Measurements from ENCODE around the gene PRKRA. TPM values are rescaled to one million over a fixed set of nuclear protein-coding genes. Genes with fewer than 3 reads are reported as not detected.
"Not testable (repeated sequence)": the region's sequence is repeated elsewhere in the genome, so short reads cannot be mapped to it uniquely, and the experiment has no call there.

The PRKRA gene
- total and polyA plus RNA-seq, 11 donors = 35.2 to 64.3 (median 49.5) TPM

DNA sequence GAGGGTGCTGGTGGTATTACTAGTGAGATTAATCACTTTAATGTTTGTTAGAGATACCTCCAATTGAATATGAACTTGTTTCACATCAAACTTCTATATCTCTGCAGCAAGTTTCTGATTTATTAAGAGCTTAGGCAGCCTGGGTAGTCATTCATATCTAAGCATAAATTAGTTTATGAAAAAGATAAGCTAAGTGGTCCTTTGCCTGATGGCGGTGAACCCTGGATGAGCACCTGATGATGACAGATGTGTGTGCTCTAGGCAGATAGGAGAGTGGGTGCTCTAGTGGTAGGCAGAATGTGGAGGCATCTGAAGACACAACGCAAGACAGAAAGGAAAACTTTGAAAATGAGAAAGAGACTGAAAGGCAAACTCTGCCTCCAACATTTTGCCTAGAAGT is 22.4 kb upstream of the PRKRA start:
- H3K27ac ChIP-seq = no peak overlapping the region
- DNase-seq = no peak
- no peaks in the 10 kb centered on the region for H3K9me3 ChIP-seq
- H3K4me3 ChIP-seq = no peak overlapping the region
- TF ChIP-seq CTCF (IDR thresholded peaks at IDR 0.05) (no peak), POLR2A (IDR thresholded peaks at IDR 0.05) (no peak)
- no peaks in the 10 kb centered on the region for H3K27me3 ChIP-seq
- intact Hi-C loops (cut with DNase I) = no loop called here
- H3K4me1 ChIP-seq = peaks cover 0 to 21% (median 6%) of the 10 kb centered on the region in 12 donors
- ATAC-seq = no peak
- H3K36me3 ChIP-seq = peaks cover 0 to 14% (median 2%) of the 10 kb centered on the region in 9 donors
- 76 to 85% (median 81%) methylated on average over 2 of the region's 2 CpGs for WGBS, 4 donors

- H3K9me3 ChIP-seq; ATAC-seq; H3K4me3 ChIP-seq; H3K27me3 ChIP-seq; H3K27ac ChIP-seq; DNase-seq; intact Hi-C loops (cut with DNase I): not testable (repeated sequence)
- H3K36me3 ChIP-seq = peaks cover 0 to 30% (median 2%) of the 10 kb centered on the region in 9 donors
- 93 to 98% (median 95%) methylated on average over 5 of the region's 5 CpGs for WGBS, 4 donors
- H3K4me1 ChIP-seq = peaks cover 0 to 13% (median 0%) of the 10 kb centered on the region in 12 donors
These were observed 20.3 kb upstream of the PRKRA start for GRCh38 chr2:178471313-178471712.

- intact Hi-C loops (cut with DNase I) = no loop called here
- H3K9me3 ChIP-seq = no peaks in the 10 kb centered on the region
- H3K4me1 ChIP-seq = peaks cover 0 to 10% (median 0%) of the 10 kb centered on the region in 12 donors
- peaks cover 0 to 50% (median 12%) of the 10 kb centered on the region in 9 donors for H3K36me3 ChIP-seq
- DNase-seq = no peak
- ATAC-seq = no peak
- TF ChIP-seq POLR2A (IDR thresholded peaks at IDR 0.05) (no peak), CTCF (IDR thresholded peaks at IDR 0.05) (no peak)
- no peak overlapping the region for H3K4me3 ChIP-seq
- H3K27ac ChIP-seq = no peak overlapping the region
- no peaks in the 10 kb centered on the region for H3K27me3 ChIP-seq
- WGBS, 4 donors = 91 to 93% (median 93%) methylated on average over 7 of the region's 7 CpGs
These were observed 18.4 kb upstream of the PRKRA start for GRCh38 chr2:178469219-178469849.

DNA sequence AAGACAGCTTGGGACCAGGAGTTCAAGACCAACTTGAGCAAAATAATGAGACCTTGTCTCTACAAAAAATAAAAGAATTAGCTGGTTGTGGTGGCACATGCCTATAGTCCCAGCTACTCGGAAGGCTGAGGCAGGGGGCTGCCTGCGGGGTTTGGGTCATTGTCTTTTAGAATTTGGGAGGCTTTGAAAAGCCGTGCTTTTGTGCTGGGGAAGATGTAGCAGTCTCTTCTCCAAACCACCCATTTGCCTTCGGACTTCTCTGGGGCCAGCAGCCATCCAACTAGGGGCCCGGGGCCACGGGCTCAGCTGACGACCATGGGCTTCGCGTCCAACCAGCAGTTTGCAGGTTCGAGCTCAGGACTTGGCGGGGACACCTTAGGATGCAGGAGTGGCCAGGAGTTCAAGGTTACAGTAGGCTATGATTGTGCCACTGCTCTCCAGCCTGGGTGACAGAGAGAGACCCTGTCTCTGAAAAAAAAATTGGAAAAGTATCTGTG is 6.5 kb upstream of the PRKRA start:
- Histone ChIP-seq H3K9me3 (no peaks in the 10 kb centered on the region), H3K27ac (no peak overlapping the region), H3K36me3 (no peaks in the 10 kb centered on the region), H3K4me3 (no peak overlapping the region), H3K27me3 (no peaks in the 10 kb centered on the region), H3K4me1 (peaks cover 0 to 4% (median 0%) of the 10 kb centered on the region in 12 donors)
- no peak for TF ChIP-seq CTCF (IDR thresholded peaks at IDR 0.05)
- TF ChIP-seq POLR2A (IDR thresholded peaks at IDR 0.05) = no peak
- no peak for DNase-seq
- ATAC-seq = no peak
- intact Hi-C loops (cut with DNase I) = no loop called here
- 87 to 92% (median 88%) methylated on average over 8 to 11 of the region's 11 CpGs for WGBS, 4 donors

DNA sequence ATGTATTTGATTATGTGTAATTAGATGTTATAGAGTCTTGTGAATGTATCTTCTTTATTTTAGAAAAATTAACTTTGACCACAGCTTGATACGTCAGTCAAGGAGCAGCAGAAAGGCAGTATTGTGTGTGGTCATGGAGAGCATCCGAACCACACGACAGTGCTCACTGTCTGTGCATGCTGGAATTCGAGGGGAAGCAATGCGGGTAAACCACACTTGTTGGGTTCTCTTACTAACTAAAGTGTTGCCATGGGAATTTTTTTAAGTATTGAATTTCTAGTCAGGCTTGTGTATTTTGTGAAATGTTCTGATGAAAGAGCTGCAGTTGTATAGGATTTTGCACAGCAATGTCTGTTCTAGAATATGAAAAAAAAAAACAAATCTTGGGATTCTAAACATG is 5.0 kb upstream of the PRKRA start:
- Histone ChIP-seq H3K9me3 (no peaks in the 10 kb centered on the region), H3K4me1 (peaks cover 0 to 11% (median 4%) of the 10 kb centered on the region in 12 donors), H3K36me3 (no peaks in the 10 kb centered on the region), H3K27ac (no peak overlapping the region), H3K4me3 (no peak overlapping the region), H3K27me3 (no peaks in the 10 kb centered on the region)
- ATAC-seq = no peak
- no peak for DNase-seq
- intact Hi-C loops (cut with DNase I) = no loop called here
- WGBS, 4 donors = 87 to 94% (median 92%) methylated on average over 5 of the region's 5 CpGs
- TF ChIP-seq CTCF (IDR thresholded peaks at IDR 0.05) (no peak), POLR2A (IDR thresholded peaks at IDR 0.05) (no peak)
